GM20431 (cell line): ENCODE data around the gene FAM120A.

Source experiments
- in situ Hi-C: fragments of 300-500 bp; cut with MseI, MboI; formaldehyde crosslinking; loops from one replicate; pipeline ENCODE4 v1.15.0; 2020; ENCODE audit warnings: low sequenced_read_pairs; ENCODE audit not compliant: unreplicated experiment

FAM120A gene

GRCh38 chr9:93541581-93542349, 90.3 kb downstream of the FAM120A start:
- in situ Hi-C loops = loop anchor here (25.0 kb wide), 1 partner anchor 404 kb away; the partner anchor contains the start of gene NINJ1

- in situ Hi-C loops = loop anchor here (25.0 kb wide), 1 partner anchor 406 kb away; the partner anchor contains the start of gene NINJ1
Observed at GRCh38 chr9:93543117-93543516, 91.6 kb downstream of the FAM120A start.

GRCh38 chr9:93546356-93546755, 94.9 kb downstream of the FAM120A start:
- in situ Hi-C loops = loop anchor here (25.0 kb wide), 1 partner anchor 409 kb away; the partner anchor contains the start of gene NINJ1

GRCh38 chr9:93549611-93550010, 98.1 kb downstream of the FAM120A start:
- in situ Hi-C loops = loop anchor here (25.0 kb wide), 1 partner anchor 412 kb away; the partner anchor contains the start of gene NINJ1

GRCh38 chr9:93552923-93553322, 101.4 kb downstream of the FAM120A start:
- in situ Hi-C loops = no loop called here

- in situ Hi-C loops = no loop called here
Observed at GRCh38 chr9:93555370-93555769, 103.9 kb downstream of the FAM120A start.

- in situ Hi-C loops = no loop called here
Observed at GRCh38 chr9:93557366-93558137, 106.1 kb downstream of the FAM120A start.

GRCh38 chr9:93558503-93558902, 107.0 kb downstream of the FAM120A start:
- in situ Hi-C loops = no loop called here

GRCh38 chr9:93560991-93561390, 109.5 kb downstream of the FAM120A start:
- in situ Hi-C loops = no loop called here

GRCh38 chr9:93562157-93562556, 110.7 kb downstream of the FAM120A start:
- in situ Hi-C loops = no loop called here

GRCh38 chr9:93565089-93565488, 113.6 kb downstream of the FAM120A start:
- in situ Hi-C loops = no loop called here

GRCh38 chr9:93566408-93567270, 115.2 kb downstream of the FAM120A start:
- in situ Hi-C loops = no loop called here

GRCh38 chr9:93567271-93567959, 115.9 kb downstream of the FAM120A start:
- in situ Hi-C loops = no loop called here

- in situ Hi-C loops = no loop called here
Observed at GRCh38 chr9:93568169-93568568, 116.7 kb downstream of the FAM120A start.

GRCh38 chr9:93569621-93570174, 118.2 kb downstream of the FAM120A start:
- in situ Hi-C loops = no loop called here

- in situ Hi-C loops = no loop called here
Observed at GRCh38 chr9:93572221-93572620, 120.7 kb downstream of the FAM120A start.

GRCh38 chr9:93572636-93573515, 121.4 kb downstream of the FAM120A start:
- in situ Hi-C loops = no loop called here

GRCh38 chr9:93573516-93573828, 122.0 kb downstream of the FAM120A start:
- in situ Hi-C loops = no loop called here
